Peyer's patch (tissue), 4 donors: ENCODE results near the gene SASH1. TPM values are rescaled to one million over a fixed set of nuclear protein-coding genes. Genes with fewer than 3 reads are reported as not detected.

Source experiments
- DNase-seq, 3 donors: peaks; one replicate each; pipeline ENCODE4 v3.0.0-alpha.2; 2017 to 2019
- H3K27ac ChIP-seq, 4 donors: fragments of 200-600 bp; sonication (generic); one replicate each; pipeline ENCODE4 v1.5.1; 2016 to 2019
- H3K27me3 ChIP-seq, 2 donors: fragments of 200-600 bp; sonication (generic); one replicate each; pipeline ENCODE4 v1.5.1; 2019
- H3K36me3 ChIP-seq, 3 donors: fragments of 200-600 bp; sonication (generic); one replicate each; pipeline ENCODE4 v1.5.1; 2016 to 2019
- H3K4me1 ChIP-seq, 4 donors: fragments of 200-600 bp; sonication (generic); one replicate each; pipeline ENCODE4 v1.5.1; 2016 to 2019
- H3K4me3 ChIP-seq, 4 donors: fragments of 200-600 bp; sonication (generic); 1 replicate in 3 of 4; 2 replicates in 1 of 4; pipeline ENCODE4 v1.5.1; 2016 to 2019; ENCODE audit warnings: mild to moderate bottlenecking in 1 of 4
- H3K9me3 ChIP-seq, 4 donors: fragments of 200-600 bp; sonication (generic); one replicate each; pipeline ENCODE4 v1.5.1; 2016 to 2019; ENCODE audit warnings: mild to moderate bottlenecking in 1 of 4
- POLR2A ChIP-seq, 2 donors: fragments of 450-650 bp; IDR thresholded peaks; one replicate each; pipeline ENCODE4 v1.5.1; 2017; ENCODE audit warnings: antibody characterized with exemption in 2 of 2, mild to moderate bottlenecking in 2 of 2, moderate library complexity in 2 of 2
- total RNA-seq, 4 donors: library from RNA; depleted of rRNA; stranded (reverse); fragments of >200 nt; gene quantifications; one replicate each; pipeline ENCODE4 v1.1.0, GENCODE V29; 2016
- TF ChIP-seq, protein P1 (sequence below), 6 experiments: fragments of 450-650 bp in 4 of 6; fragments of 200-600 bp in 2 of 6; sonication (generic) in 1 of 6; IDR thresholded peaks; one replicate each; pipeline ENCODE4 v1.5.1; 2017 to 2019; ENCODE audit warnings: antibody characterized with exemption in 6 of 6, mild to moderate bottlenecking in 3 of 6, moderate library complexity in 1 of 6

Gene SASH1
- total RNA-seq, 4 donors from 2014 or later: 17.2 to 141 (median 38.1) TPM

DNA sequence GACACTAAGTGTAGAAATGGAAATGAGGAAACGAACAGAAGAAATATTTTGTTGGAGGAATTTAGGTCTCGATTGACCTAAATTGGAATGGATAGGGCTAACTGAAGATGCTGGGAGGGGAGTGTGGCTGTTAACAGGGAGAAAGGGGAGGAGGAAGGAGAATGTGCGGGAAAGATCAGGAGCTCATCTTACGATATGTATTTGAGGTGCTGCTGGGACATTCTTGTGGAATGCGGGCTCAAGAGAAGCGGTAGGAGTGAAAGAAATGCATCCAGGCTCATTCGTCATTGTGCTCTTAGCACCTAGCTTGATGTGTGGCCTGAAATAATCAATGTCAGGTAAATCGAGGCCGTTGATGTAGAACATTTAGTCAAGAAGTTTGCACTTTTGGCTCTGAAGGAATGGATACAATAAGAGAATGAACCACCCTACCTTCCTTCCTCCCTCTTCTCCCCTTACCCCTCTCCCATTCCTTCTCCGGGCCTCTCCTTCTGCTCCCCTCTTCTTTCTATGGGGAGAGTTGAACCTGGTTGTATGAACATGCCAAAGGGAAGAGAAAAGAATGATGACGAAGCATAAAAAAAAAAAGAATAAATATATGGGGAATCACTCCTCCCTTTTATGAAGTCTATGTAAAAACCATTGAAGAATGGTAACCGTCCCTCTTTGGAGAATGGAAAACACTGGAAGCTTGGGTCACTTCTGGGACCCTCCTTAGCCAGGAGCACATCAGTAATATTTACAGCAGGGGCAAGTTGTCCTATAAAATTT lies 70.9 kb downstream of the SASH1 start:
- Histone ChIP-seq H3K4me3 (no peak overlapping the region), H3K9me3 (no peaks in the 10 kb centered on the region), H3K36me3 (no peaks in the 10 kb centered on the region), H3K27me3 (no peaks in the 10 kb centered on the region), H3K27ac (no peak overlapping the region), H3K4me1 (no peaks in the 10 kb centered on the region)
- TF ChIP-seq, protein P1, sequence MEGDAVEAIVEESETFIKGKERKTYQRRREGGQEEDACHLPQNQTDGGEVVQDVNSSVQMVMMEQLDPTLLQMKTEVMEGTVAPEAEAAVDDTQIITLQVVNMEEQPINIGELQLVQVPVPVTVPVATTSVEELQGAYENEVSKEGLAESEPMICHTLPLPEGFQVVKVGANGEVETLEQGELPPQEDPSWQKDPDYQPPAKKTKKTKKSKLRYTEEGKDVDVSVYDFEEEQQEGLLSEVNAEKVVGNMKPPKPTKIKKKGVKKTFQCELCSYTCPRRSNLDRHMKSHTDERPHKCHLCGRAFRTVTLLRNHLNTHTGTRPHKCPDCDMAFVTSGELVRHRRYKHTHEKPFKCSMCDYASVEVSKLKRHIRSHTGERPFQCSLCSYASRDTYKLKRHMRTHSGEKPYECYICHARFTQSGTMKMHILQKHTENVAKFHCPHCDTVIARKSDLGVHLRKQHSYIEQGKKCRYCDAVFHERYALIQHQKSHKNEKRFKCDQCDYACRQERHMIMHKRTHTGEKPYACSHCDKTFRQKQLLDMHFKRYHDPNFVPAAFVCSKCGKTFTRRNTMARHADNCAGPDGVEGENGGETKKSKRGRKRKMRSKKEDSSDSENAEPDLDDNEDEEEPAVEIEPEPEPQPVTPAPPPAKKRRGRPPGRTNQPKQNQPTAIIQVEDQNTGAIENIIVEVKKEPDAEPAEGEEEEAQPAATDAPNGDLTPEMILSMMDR (IDR thresholded peaks at IDR 0.05): no peak
- no peak for TF ChIP-seq POLR2A (IDR thresholded peaks at IDR 0.05)
- DNase-seq: no peak

DNA sequence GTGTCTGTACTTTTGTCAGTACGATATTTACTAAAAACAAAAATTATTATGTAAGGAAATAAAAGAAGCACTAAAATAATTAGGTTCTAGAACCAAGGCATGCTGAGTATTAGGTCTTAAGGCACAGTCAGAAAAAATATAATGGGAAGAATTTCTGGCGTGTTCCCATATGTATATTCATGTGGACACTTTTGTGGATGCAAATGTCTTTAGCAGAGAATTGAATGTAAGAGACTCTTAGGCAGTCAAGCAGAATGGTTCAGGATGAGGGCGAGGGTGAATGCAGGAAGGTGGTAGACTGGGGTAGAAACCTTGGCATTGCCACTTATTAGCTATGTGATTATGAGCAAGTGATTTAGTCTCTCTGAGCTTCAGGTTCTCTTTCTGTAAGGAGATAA lies 71.5 kb downstream of the SASH1 start:
- H3K27ac ChIP-seq: no peak overlapping the region
- no peaks in the 10 kb centered on the region for H3K27me3 ChIP-seq
- H3K4me1 ChIP-seq: no peaks in the 10 kb centered on the region
- TF ChIP-seq, protein P1 (IDR thresholded peaks at IDR 0.05): no peak
- TF ChIP-seq POLR2A (IDR thresholded peaks at IDR 0.05): no peak
- DNase-seq: no peak
- H3K9me3 ChIP-seq: no peaks in the 10 kb centered on the region
- H3K4me3 ChIP-seq: no peak overlapping the region
- no peaks in the 10 kb centered on the region for H3K36me3 ChIP-seq

DNA sequence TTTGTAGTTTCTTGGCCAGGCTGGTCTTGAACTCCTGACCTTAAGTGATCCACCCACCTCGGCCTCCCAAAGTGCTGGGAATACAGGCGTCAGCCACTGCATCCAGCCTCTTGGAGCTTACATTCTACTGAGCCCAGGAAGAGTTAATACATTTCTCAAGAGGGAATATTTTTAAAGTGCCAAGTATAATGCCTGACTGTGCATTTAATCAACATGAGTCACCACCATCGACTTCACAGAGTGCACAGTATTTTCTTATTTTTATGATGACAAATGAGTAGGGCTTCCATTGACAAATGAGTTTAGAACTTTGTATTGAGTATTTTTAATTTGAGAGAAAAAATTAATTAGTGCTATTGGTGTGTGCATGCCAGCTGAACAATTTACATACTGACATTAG lies 72.2 kb downstream of the SASH1 start:
- H3K9me3 ChIP-seq: no peaks in the 10 kb centered on the region
- H3K36me3 ChIP-seq: no peaks in the 10 kb centered on the region
- H3K27ac ChIP-seq: no peak overlapping the region
- no peaks in the 10 kb centered on the region for H3K4me1 ChIP-seq
- TF ChIP-seq POLR2A (IDR thresholded peaks at IDR 0.05): no peak
- TF ChIP-seq, protein P1 (IDR thresholded peaks at IDR 0.05): no peak
- H3K27me3 ChIP-seq: no peaks in the 10 kb centered on the region
- DNase-seq: no peak
- no peak overlapping the region for H3K4me3 ChIP-seq

DNA sequence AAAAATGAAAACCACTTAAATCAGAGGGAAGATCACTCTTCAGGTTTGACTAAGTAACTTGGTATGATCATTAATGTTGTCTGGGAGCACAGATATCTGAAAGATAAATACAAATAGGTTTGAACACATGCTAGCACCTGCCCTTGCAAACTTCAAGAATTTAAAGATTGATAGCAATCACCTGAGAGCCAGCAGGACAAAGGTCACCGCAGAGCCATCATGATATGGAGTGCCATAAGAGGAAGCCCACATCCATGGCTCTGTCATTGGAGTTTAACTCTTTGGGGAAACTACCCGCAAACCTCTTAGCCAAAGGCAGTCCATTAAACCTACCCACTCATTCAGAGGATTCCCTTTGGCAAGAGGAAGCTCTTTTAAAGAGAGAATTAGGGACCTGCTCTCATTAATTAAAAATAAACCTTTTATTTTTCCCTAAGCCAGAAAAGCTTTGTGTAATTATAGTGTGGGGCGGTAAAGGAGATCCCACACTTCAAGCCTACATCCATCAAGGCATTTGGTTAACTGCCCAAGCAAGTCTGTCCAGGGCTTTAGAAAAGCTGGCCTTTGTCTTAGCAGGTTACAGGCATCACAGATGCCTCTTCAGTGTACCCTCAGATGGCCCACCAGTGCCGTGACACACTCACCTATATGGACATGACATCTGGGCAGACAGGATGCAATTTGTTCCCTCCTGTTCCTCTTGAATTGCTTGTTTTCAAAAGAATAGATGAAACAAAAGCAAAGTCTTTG lies 73.0 kb downstream of the SASH1 start:
- no peaks in the 10 kb centered on the region for H3K4me1 ChIP-seq
- no peak overlapping the region for H3K4me3 ChIP-seq
- H3K9me3 ChIP-seq: no peaks in the 10 kb centered on the region
- no peaks in the 10 kb centered on the region for H3K36me3 ChIP-seq
- H3K27me3 ChIP-seq: no peaks in the 10 kb centered on the region
- no peak overlapping the region for H3K27ac ChIP-seq
- no peak for DNase-seq
- no peak for TF ChIP-seq POLR2A (IDR thresholded peaks at IDR 0.05)
- TF ChIP-seq, protein P1 (IDR thresholded peaks at IDR 0.05): no peak

DNA sequence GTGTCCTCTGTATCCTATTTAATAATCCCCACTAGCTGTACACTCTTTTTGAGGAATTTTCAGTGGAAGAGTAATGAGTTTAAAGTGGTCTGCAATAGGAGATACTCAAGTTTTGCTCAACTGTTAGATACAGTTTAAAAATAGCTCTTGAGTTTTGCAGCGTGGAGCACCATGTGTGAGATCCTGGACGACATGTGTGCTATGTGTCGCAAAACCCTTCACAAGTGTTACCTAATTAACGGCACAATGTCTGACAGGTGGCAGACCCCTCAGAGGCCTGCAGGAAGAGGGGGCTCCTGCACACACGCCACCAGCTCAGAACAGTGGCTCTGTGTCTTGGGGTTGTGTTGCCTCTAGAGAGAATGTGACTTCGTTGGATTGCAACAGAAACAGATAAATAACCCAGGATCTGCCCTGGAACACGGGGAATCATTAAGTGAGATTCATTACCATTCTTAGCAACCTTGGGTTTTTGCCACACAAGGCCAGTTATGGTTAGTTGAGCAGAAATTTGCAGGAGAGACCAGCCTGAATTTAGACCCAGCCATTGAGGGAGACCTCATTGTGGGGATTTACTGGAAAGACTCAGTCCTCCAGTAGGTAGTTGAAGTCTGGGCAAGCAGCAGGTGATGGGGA lies 73.8 kb downstream of the SASH1 start:
- H3K27ac ChIP-seq: no peak overlapping the region
- no peak for TF ChIP-seq POLR2A (IDR thresholded peaks at IDR 0.05)
- TF ChIP-seq, protein P1 (IDR thresholded peaks at IDR 0.05): no peak
- no peaks in the 10 kb centered on the region for H3K27me3 ChIP-seq

More for the DNA sequence above, 73.8 kb downstream of the SASH1 start:
- no peaks in the 10 kb centered on the region for H3K9me3 ChIP-seq
- no peaks in the 10 kb centered on the region for H3K4me1 ChIP-seq
- no peaks in the 10 kb centered on the region for H3K36me3 ChIP-seq
- DNase-seq: no peak
- no peak overlapping the region for H3K4me3 ChIP-seq
